GM12878 (cell line): ENCODE measurements around the gene STK32B. TPM values are rescaled to one million over a fixed set of nuclear protein-coding genes. Genes with fewer than 3 reads are reported as not detected.

ENCODE experiments used
- ATAC-seq: fragments of 200-7000 bp; cut with Tn5 transposase; 3 replicates; pipeline ENCODE4 v1.9.1; 2020; ENCODE audit warnings: mild to moderate bottlenecking, moderate library complexity
- BruUV-seq: library from RNA; stranded (reverse); fragments of 400-500 nt; replicated peaks from 2 replicates; lab custom pipeline; 2021; lab: Mats Ljungman, UMichigan
- CTCF ChIA-PET: fragments of 300-600 bp; sonication (Branson Sonifier 250); formaldehyde crosslinking; extraction: SDS; loops from one replicate; lab custom pipeline; 2021; ENCODE audit warnings: inconsistent platforms; lab: Yijun Ruan, JAX
- POLR2A ChIA-PET: fragments of 350-600 bp; formaldehyde crosslinking; extraction: SDS; loops from one replicate; lab custom pipeline; 2021; ENCODE audit warnings: inconsistent platforms; lab: Charles Lee
- RAD21 ChIA-PET: fragments of 300-600 bp; sonication (Branson Sonifier 250); formaldehyde crosslinking; loops from one replicate; lab custom pipeline; 2023; ENCODE audit warnings: antibody characterized with exemption; ENCODE audit not compliant: unreplicated experiment; lab: Charles Lee
- SMC1A ChIA-PET: fragments of 300-600 bp; sonication (Branson Sonifier 250); formaldehyde crosslinking; loops from one replicate; lab custom pipeline; 2023; ENCODE audit not compliant: unreplicated experiment, uncharacterized antibody; lab: Charles Lee
- DNase-seq: peaks from one replicate; pipeline ENCODE4 v3.0.0-alpha.2; 2011; ENCODE audit warnings: low read depth, low spot score
- FAIRE-seq: peaks from 3 replicates; lab custom pipeline; 2011; peaks lifted over from hg19 to GRCh38; lab: Jason Lieb, UNC
- H2AFZ ChIP-seq: 2 replicates; pipeline ENCODE4 v1.6.0; 2011; ENCODE audit warnings: low read depth, low read length, control low read depth; ENCODE audit not compliant: control insufficient read depth
- H3K27ac ChIP-seq: 2 replicates; pipeline ENCODE4 v1.5.1; 2011; ENCODE audit warnings: control low read depth; ENCODE audit not compliant: control insufficient read depth, insufficient read depth
- H3K27me3 ChIP-seq, 2 experiments: replicated peaks in 1 of 2; 2 replicates each; pipeline versions ENCODE4 v1.6.0 to v1.6.1; 2011; ENCODE audit warnings: low read length in 1 of 2; ENCODE audit not compliant: control insufficient read depth in 2 of 2, insufficient read depth in 2 of 2
- H3K36me3 ChIP-seq, 2 experiments: 2 replicates each; pipeline ENCODE4 v1.5.1; 2011; ENCODE audit warnings: low read length in 1 of 2; ENCODE audit not compliant: control insufficient read depth in 2 of 2, insufficient read depth in 2 of 2
- H3K4me1 ChIP-seq: 2 replicates; pipeline ENCODE4 v1.6.1; 2011; ENCODE audit warnings: mild to moderate bottlenecking, low read length, moderate library complexity, mixed read lengths; ENCODE audit not compliant: control insufficient read depth, insufficient read depth
- H3K4me2 ChIP-seq: 2 replicates; pipeline ENCODE4 v1.6.0; 2011; ENCODE audit warnings: control low read depth; ENCODE audit not compliant: control insufficient read depth, insufficient read depth
- H3K4me3 ChIP-seq: fragments of 200-600 bp; sonication (generic); 2 replicates; pipeline ENCODE4 v1.5.1; 2016
- H3K79me2 ChIP-seq: 2 replicates; pipeline ENCODE4 v1.6.0; 2011; ENCODE audit warnings: low read length; ENCODE audit not compliant: control insufficient read depth, insufficient read depth
- H3K9ac ChIP-seq: 2 replicates; pipeline ENCODE4 v1.8.0; 2011; ENCODE audit warnings: low read length, control low read depth, mixed read lengths; ENCODE audit not compliant: control insufficient read depth, insufficient read depth
- H3K9me3 ChIP-seq: replicated peaks from 3 replicates; pipeline ENCODE4 v1.5.1; 2011; ENCODE audit warnings: mild to moderate bottlenecking, low read length; ENCODE audit not compliant: control insufficient read depth, insufficient read depth
- H4K20me1 ChIP-seq: 2 replicates; pipeline ENCODE4 v1.6.0; 2011; ENCODE audit not compliant: control insufficient read depth, insufficient read depth
- BHLHE40 ChIP-seq, 2 experiments: fragments of 450-650 bp in 1 of 2; IDR thresholded peaks; 2 replicates each; pipeline ENCODE4 v1.6.1; 2011 to 2017; ENCODE audit warnings: low read depth in 2 of 2, borderline replicate concordance in 1 of 2, improper control_type of control experiment in 1 of 2, low read length in 1 of 2, mild to moderate bottlenecking in 1 of 2
- CHD2 ChIP-seq: IDR thresholded peaks from 2 replicates; pipeline ENCODE4 v1.6.1; 2011; ENCODE audit warnings: low read depth, low read length, improper control_type of control experiment, borderline replicate concordance
- RELB ChIP-seq: fragments of 450-650 bp; IDR thresholded peaks from 2 replicates; pipeline ENCODE4 v1.6.1; 2017; ENCODE audit warnings: low read depth, mild to moderate bottlenecking, moderate library complexity
- SREBF1 ChIP-seq: IDR thresholded peaks from 2 replicates; pipeline ENCODE4 v1.6.1; 2012; ENCODE audit warnings: mild to moderate bottlenecking, low read length
- WGBS: methylation state at CpG from one replicate; pipeline ENCODE4 v1.1.6; 2016; ENCODE audit warnings: low lambda C conversion rate; ENCODE audit not compliant: insufficient replicate concordance, insufficient coverage; ENCODE audit errors: missing lambda C conversion rate; 5-methylcytosine and 5-hydroxymethylcytosine counted together
- in situ Hi-C: fragments of 300-500 bp; cut with MboI; formaldehyde crosslinking; loops from 9 replicates; pipeline ENCODE4 v1.14.3; 2018; ENCODE audit warnings: mixed read lengths
- intact Hi-C: fragments of 100-400 bp; cut with micrococcal nuclease; formaldehyde crosslinking; loops from one replicate; pipeline ENCODE4 v1.14.2; 2022; ENCODE audit not compliant: unreplicated experiment
- polyA plus RNA-seq, 11 experiments: library from polyadenylated mRNA; depleted of rRNA in 4 of 11; unstranded in 6 of 11; stranded (reverse) in 5 of 11; fragments of >200 nt; fragmentation: Nextera tagmentation in 4 of 11; fragmentation: Illumina TruSeq in 1 of 11; extraction: Ambion mirVana in 4 of 11; extraction: Trizol in 1 of 11; gene quantifications; 1 replicate in 1 of 11; 2 replicates in 10 of 11; pipeline versions ENCODE4 v1.2.1 to v1.2.3, GENCODE V29; 2011 to 2016; ENCODE audit warnings: inconsistent platforms in 2 of 11, missing spikeins in 2 of 11, low read depth in 1 of 11
- total RNA-seq, 4 experiments: library from RNA; depleted of rRNA in 3 of 4; stranded (reverse); fragments of >200 nt in 3 of 4; fragmentation: Illumina TruSeq in 1 of 4; extraction: Trizol in 1 of 4; gene quantifications; 2 replicates each; pipeline versions ENCODE4 v1.2.1 to v1.2.3, GENCODE V29; 2013 to 2021
- TF ChIP-seq, protein P1 (sequence below): fragments of 450-650 bp; IDR thresholded peaks from 2 replicates; pipeline ENCODE4 v1.6.1; 2017; ENCODE audit warnings: mild to moderate bottlenecking

The STK32B gene
- total and polyA plus RNA-seq, 10 of the 15 experiments (the other 5 are each of a cell fraction or from before 2014, with no cell fraction given): 0.04 to 0.12 (median 0.08) TPM; not detected in 7

DNA sequence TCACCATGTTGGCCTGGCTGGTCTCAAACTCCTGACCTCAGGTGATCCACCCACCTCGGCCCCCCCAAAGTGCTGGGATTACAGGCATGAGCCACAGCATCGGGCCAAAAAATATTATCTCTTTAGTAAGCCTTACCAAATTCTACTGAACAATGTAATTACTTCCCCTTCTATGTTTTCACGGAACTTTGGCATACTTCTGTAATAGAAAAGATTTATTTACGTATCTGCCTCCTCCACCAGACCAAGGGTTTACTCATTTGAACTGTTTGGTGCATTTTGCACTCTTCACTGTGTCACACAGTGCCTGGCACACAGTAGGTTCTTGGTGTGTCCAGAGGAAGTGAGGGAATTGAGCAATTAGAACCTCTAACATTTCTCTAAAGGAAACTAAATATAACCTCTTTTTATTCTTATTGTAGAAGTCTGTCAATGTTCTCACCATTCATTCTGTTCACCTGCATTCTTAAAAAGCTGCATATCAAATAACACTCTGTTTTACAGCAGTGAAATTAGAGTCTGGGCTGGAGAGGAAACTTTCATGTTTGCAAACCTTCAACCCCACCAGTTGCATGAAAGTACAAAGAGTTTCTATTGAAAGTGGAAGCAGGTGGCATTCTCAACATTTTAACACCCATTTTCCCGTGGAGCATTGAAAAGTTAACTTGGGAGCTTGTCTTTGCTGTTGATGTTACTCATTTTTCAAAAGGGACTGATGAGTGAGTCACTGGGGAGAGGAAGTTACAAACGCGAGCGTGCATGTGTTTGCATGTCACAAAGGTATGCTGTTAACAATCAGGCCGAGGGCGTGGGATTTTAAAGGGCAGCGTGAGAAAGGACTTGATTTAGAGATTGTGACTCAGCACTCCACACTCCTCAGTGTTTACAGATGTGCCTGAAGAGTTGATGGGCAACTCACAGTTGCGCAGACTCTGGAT is 314.1 kb downstream of the STK32B start:
- CTCF ChIA-PET: no interaction called here
- no peaks in the 10 kb centered on the region for H4K20me1 ChIP-seq
- H3K36me3 ChIP-seq: no peaks in the 10 kb centered on the region
- no peaks in the 10 kb centered on the region for H3K4me1 ChIP-seq
- ATAC-seq: no peak
- 39% methylated on average over 12 of the region's 12 CpGs for WGBS
- in situ Hi-C loops (no loop called here), intact Hi-C loops (no loop called here)
- DNase-seq: peak; percentile 7
- H2AFZ ChIP-seq: no peak overlapping the region
- H3K27ac ChIP-seq: peak overlapping the region; percentile 7; the same call in 1 of the 2 replicates
- H3K79me2 ChIP-seq: no peaks in the 10 kb centered on the region
- no peak overlapping the region for H3K4me2 ChIP-seq
- POLR2A ChIA-PET: no interaction called here
- no peak for TF ChIP-seq CHD2
- no peak for TF ChIP-seq SREBF1
- TF ChIP-seq, protein P1, sequence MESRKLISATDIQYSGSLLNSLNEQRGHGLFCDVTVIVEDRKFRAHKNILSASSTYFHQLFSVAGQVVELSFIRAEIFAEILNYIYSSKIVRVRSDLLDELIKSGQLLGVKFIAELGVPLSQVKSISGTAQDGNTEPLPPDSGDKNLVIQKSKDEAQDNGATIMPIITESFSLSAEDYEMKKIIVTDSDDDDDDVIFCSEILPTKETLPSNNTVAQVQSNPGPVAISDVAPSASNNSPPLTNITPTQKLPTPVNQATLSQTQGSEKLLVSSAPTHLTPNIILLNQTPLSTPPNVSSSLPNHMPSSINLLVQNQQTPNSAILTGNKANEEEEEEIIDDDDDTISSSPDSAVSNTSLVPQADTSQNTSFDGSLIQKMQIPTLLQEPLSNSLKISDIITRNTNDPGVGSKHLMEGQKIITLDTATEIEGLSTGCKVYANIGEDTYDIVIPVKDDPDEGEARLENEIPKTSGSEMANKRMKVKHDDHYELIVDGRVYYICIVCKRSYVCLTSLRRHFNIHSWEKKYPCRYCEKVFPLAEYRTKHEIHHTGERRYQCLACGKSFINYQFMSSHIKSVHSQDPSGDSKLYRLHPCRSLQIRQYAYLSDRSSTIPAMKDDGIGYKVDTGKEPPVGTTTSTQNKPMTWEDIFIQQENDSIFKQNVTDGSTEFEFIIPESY: no peak
- no peak for TF ChIP-seq BHLHE40 (IDR thresholded peaks at IDR 0.05; ENCODE audit: borderline replicate concordance in 1 of 2, low read depth in 2 of 2, low read length in 1 of 2)
- no peak for TF ChIP-seq RELB
- no peaks in the 10 kb centered on the region for H3K27me3 ChIP-seq
- no peaks in the 10 kb centered on the region for H3K9me3 ChIP-seq
- RAD21 ChIA-PET: no interaction called here
- H3K9ac ChIP-seq: no peak overlapping the region
- no TSS peak for BruUV-seq
- FAIRE-seq: no peak
- SMC1A ChIA-PET: no interaction called here
- H3K4me3 ChIP-seq: no peak overlapping the region
